GM20000 (cell line): ENCODE measurements around the gene SHH.
A peak's percentile ranks its signal among the peaks of the same experiment; 100 is the strongest.

Source experiments
- DNase-seq: peaks from one replicate; pipeline ENCODE4 v3.0.0; 2012; ENCODE audit warnings: low spot score
- CTCF ChIP-seq: IDR thresholded peaks from 2 replicates; pipeline ENCODE4 v1.5.1; 2012; ENCODE audit warnings: mild to moderate bottlenecking, control low read depth; ENCODE audit errors: extremely low read depth, missing control alignments

The SHH gene

GRCh38 chr7:155808549-155809331, 3.5 kb downstream of the SHH start:
- TF ChIP-seq CTCF: no peak
- DNase-seq: peak; percentile 72

GRCh38 chr7:155807789-155808548, 4.3 kb downstream of the SHH start:
- TF ChIP-seq CTCF: no peak
- no peak for DNase-seq

- DNase-seq: no peak
- TF ChIP-seq CTCF: no peak
Observed at GRCh38 chr7:155807065-155807671, 5.1 kb downstream of the SHH start.

- TF ChIP-seq CTCF: no peak
- DNase-seq: no peak
Observed at GRCh38 chr7:155806096-155806871, 6.0 kb downstream of the SHH start.

GRCh38 chr7:155805826-155806095, 6.5 kb downstream of the SHH start:
- DNase-seq: no peak
- no peak for TF ChIP-seq CTCF

- peak; percentile 90 for DNase-seq
Observed at GRCh38 chr7:155804897-155805825, 7.1 kb downstream of the SHH start.

More at GRCh38 chr7:155804897-155805825, 7.1 kb downstream of the SHH start:
- peak; percentile 55 for TF ChIP-seq CTCF
